ENCODE data around the gene NRP2. TPM values are rescaled to one million over a fixed set of nuclear protein-coding genes. Genes with fewer than 3 reads are reported as not detected.

The NRP2 gene
- total and polyA plus RNA-seq, 2 donors (not counting 1 experiment from before 2014, with no cell fraction given): 1.8 to 6.8 TPM

- over 99% methylated on average over 13 of the region's 16 CpGs for WGBS (ENCODE audit: insufficient coverage)
- H2AFZ ChIP-seq (ENCODE audit: insufficient read depth, low read depth, low read length, poor library complexity, severe bottlenecking): peak overlapping the region; percentile 46
- DNase-seq (no peak), ATAC-seq (ENCODE audit: low read depth) (no peak)
- H3K4me3 Mint-ChIP-seq: peak overlapping the region; percentile 46
- peaks cover 42 to 50% of the 10 kb centered on the region in 2 donors for H3K4me1 ChIP-seq (ENCODE audit: control insufficient read depth in 2 of 2, insufficient read depth in 2 of 2, low read length in 2 of 2)
- H3K36me3 ChIP-seq (replicated peaks in 1 of 2; ENCODE audit: control extremely low read depth in 1 of 2, control insufficient read depth in 1 of 2, extremely low read depth in 1 of 2, insufficient read depth in 2 of 2, low read length in 1 of 2): no peaks in the 10 kb centered on the region
- H3K9ac ChIP-seq (ENCODE audit: low read length): peak overlapping the region; percentile 4
- H3K27me3 ChIP-seq (replicated peaks in 1 of 4; ENCODE audit: control extremely low read depth in 1 of 4, control insufficient read depth in 3 of 4, insufficient read depth in 4 of 4, low read length in 3 of 4): no peaks in the 10 kb centered on the region
- peak overlapping the region; percentile 99 for H3K27ac Mint-ChIP-seq
- no peak overlapping the region for H3K4me3 ChIP-seq (ENCODE audit: control extremely low read depth in 1 of 5, extremely low read depth in 1 of 5, insufficient read depth in 1 of 5, low read depth in 2 of 5, low read length in 4 of 5)
- POLR2A ChIA-PET: interaction anchor here (1.0 to 2.0 kb wide), 4 partner anchors 11 to 380 kb away, joined by 4 to 15 read pairs (median 5); partner anchors contain the start of genes INO80D and NRP2
- CTCF ChIA-PET: interaction anchor here (1.2 to 4.3 kb wide), 6 partner anchors 8 to 29 kb away, joined by 3 to 54 read pairs (median 10); partner anchors contain the start of gene NRP2
- TF ChIP-seq CTCF (IDR thresholded peaks at IDR 0.05): no peak
- TF ChIP-seq EZH2 (IDR thresholded peaks at IDR 0.05; ENCODE audit: borderline replicate concordance, insufficient read depth, low read depth, low read length, poor library complexity, severe bottlenecking): no peak
- intact Hi-C loops (cut with micrococcal nuclease): loop anchor here (2.0 to 5.0 kb wide), 2 partner anchors 17 to 382 kb away; partner anchors contain the start of gene INO80D
- H4K20me1 ChIP-seq (ENCODE audit: control insufficient read depth, insufficient read depth, low read length, poor library complexity, severe bottlenecking): no peaks in the 10 kb centered on the region
- H3K79me2 ChIP-seq (ENCODE audit: control insufficient read depth, insufficient read depth, low read length): no peaks in the 10 kb centered on the region
- peak overlapping the region; percentile 86 to 93 for H3K27ac ChIP-seq (ENCODE audit: low read length in 2 of 2)
- peak overlapping the region; percentile 69 for H3K4me2 ChIP-seq (replicated peaks; ENCODE audit: low read depth, low read length, poor library complexity, severe bottlenecking)
- no peaks in the 10 kb centered on the region for H3K27me3 Mint-ChIP-seq
- no peaks in the 10 kb centered on the region for H3K9me3 Mint-ChIP-seq (ENCODE audit: insufficient read depth)
- H3K4me1 Mint-ChIP-seq: peaks cover 62% of the 10 kb centered on the region
- H3K9me3 ChIP-seq (ENCODE audit: control extremely low read depth in 1 of 3, control insufficient read depth in 2 of 3, insufficient read depth in 1 of 3, low read length in 2 of 3): no peaks in the 10 kb centered on the region
Measured at GRCh38 chr2:205705511-205706349, 23.4 kb downstream of the NRP2 start.

All from B cell (primary cell).